Measurements from ENCODE around the gene MED13L. TPM values are rescaled to one million over a fixed set of nuclear protein-coding genes. Genes with fewer than 3 reads are reported as not detected.

The MED13L gene
- total RNA-seq, 1 experiment from 2014 or later, result 94.1 TPM

GRCh38 chr12:116144384-116144783 is 133.1 kb downstream of the MED13L start:
- CTCF ChIA-PET, result no interaction called here
- H3K27ac ChIP-seq (ENCODE audit: low read depth, low read length, poor library complexity, severe bottlenecking), result peak overlapping the region; percentile 84

GRCh38 chr12:116143909-116144308 is 133.6 kb downstream of the MED13L start:
- no peak for TF ChIP-seq EZH2 (IDR thresholded peaks at IDR 0.05; ENCODE audit: borderline replicate concordance, low read depth, low read length, poor library complexity, severe bottlenecking)
- CTCF ChIA-PET, result no interaction called here
- no peaks in the 10 kb centered on the region for H3K27me3 ChIP-seq (replicated peaks; ENCODE audit: insufficient read depth, low read depth, low read length, poor library complexity)
- intact Hi-C loops (cut with micrococcal nuclease; ENCODE audit: unreplicated experiment), result loop anchor here (5.0 to 10.0 kb wide), 6 partner anchors 93 to 553 kb away; partner anchors contain the start of gene MED13L
- H3K9me3 ChIP-seq (ENCODE audit: low read depth, low read length, poor library complexity, severe bottlenecking), result no peaks in the 10 kb centered on the region
- H3K4me1 ChIP-seq (ENCODE audit: insufficient read depth, low read length, poor library complexity, severe bottlenecking), result peaks cover 53% of the 10 kb centered on the region
- H3K36me3 ChIP-seq (ENCODE audit: insufficient read depth, low read length, poor library complexity, severe bottlenecking), result no peaks in the 10 kb centered on the region
- POLR2A ChIA-PET (ENCODE audit: low non-redundant PET), result interaction anchor here (0.7 kb wide), 1 partner anchor 16 kb away, joined by 9 read pairs; no protein-coding TSS in a partner anchor
- DNase-seq (ENCODE audit: low spot score), result peak; percentile 48
- BruUV-seq (replicated peaks), result no TSS peak
- peak overlapping the region; percentile 2 for H3K4me3 ChIP-seq (ENCODE audit: low read depth, low read length, poor library complexity, severe bottlenecking)
- H3K27ac ChIP-seq (ENCODE audit: low read depth, low read length, poor library complexity, severe bottlenecking), result peak overlapping the region; percentile 84

More at GRCh38 chr12:116144384-116144783, 133.1 kb downstream of the MED13L start:
- Histone ChIP-seq H3K27me3 (replicated peaks; ENCODE audit: insufficient read depth, low read depth, low read length, poor library complexity) (no peaks in the 10 kb centered on the region), H3K36me3 (ENCODE audit: insufficient read depth, low read length, poor library complexity, severe bottlenecking) (no peaks in the 10 kb centered on the region), H3K9me3 (ENCODE audit: low read depth, low read length, poor library complexity, severe bottlenecking) (no peaks in the 10 kb centered on the region), H3K4me1 (ENCODE audit: insufficient read depth, low read length, poor library complexity, severe bottlenecking) (peaks cover 58% of the 10 kb centered on the region), H3K4me3 (ENCODE audit: low read depth, low read length, poor library complexity, severe bottlenecking) (no peak overlapping the region)
- POLR2A ChIA-PET (ENCODE audit: low non-redundant PET), result no interaction called here
- intact Hi-C loops (cut with micrococcal nuclease; ENCODE audit: unreplicated experiment), result loop anchor here (5.0 to 10.0 kb wide), 6 partner anchors 93 to 553 kb away; partner anchors contain the start of gene MED13L
- no peak for DNase-seq (ENCODE audit: low spot score)
- TF ChIP-seq EZH2 (IDR thresholded peaks at IDR 0.05; ENCODE audit: borderline replicate concordance, low read depth, low read length, poor library complexity, severe bottlenecking), result no peak
- no peak for TF ChIP-seq CTCF (conservative IDR thresholded peaks at IDR 0.05; ENCODE audit: low read depth, low read length)
- no TSS peak for BruUV-seq (replicated peaks)

- ChIA-PET CTCF (interaction anchor here (0.6 to 0.7 kb wide), 2 partner anchors 46 to 557 kb away, joined by 3 to 5 read pairs; no protein-coding TSS in a partner anchor), POLR2A (ENCODE audit: low non-redundant PET) (interaction anchor here (0.7 to 1.1 kb wide), 2 partner anchors 10 to 16 kb away, joined by 3 to 9 read pairs; no protein-coding TSS in a partner anchor)
- intact Hi-C loops (cut with micrococcal nuclease; ENCODE audit: unreplicated experiment), result loop anchor here (5.0 to 10.0 kb wide), 6 partner anchors 94 to 554 kb away; partner anchors contain the start of gene MED13L
- H3K4me1 ChIP-seq (ENCODE audit: insufficient read depth, low read length, poor library complexity, severe bottlenecking), result peaks cover 55% of the 10 kb centered on the region
- DNase-seq (ENCODE audit: low spot score), result peak; percentile 96
- peak overlapping the region; percentile 84 for H3K27ac ChIP-seq (ENCODE audit: low read depth, low read length, poor library complexity, severe bottlenecking)
- TF ChIP-seq CTCF (conservative IDR thresholded peaks at IDR 0.05; ENCODE audit: low read depth, low read length), result no peak
- no peak for TF ChIP-seq EZH2 (IDR thresholded peaks at IDR 0.05; ENCODE audit: borderline replicate concordance, low read depth, low read length, poor library complexity, severe bottlenecking)
- no TSS peak for BruUV-seq (replicated peaks)
- H3K9me3 ChIP-seq (ENCODE audit: low read depth, low read length, poor library complexity, severe bottlenecking), result no peaks in the 10 kb centered on the region
- H3K4me3 ChIP-seq (ENCODE audit: low read depth, low read length, poor library complexity, severe bottlenecking), result peak overlapping the region; percentile 2
- H3K36me3 ChIP-seq (ENCODE audit: insufficient read depth, low read length, poor library complexity, severe bottlenecking), result no peaks in the 10 kb centered on the region
- no peaks in the 10 kb centered on the region for H3K27me3 ChIP-seq (replicated peaks; ENCODE audit: insufficient read depth, low read depth, low read length, poor library complexity)
Measured at GRCh38 chr12:116142936-116143898, 134.3 kb downstream of the MED13L start.

Measured in A673 (cell line).